GM19324 (cell line): ENCODE data around the gene THADA.

Experiments used
- ATAC-seq: cut with Tn5 transposase; IDR thresholded peaks from one replicate; pipeline ENCODE4 v1.9.1; 2021; ENCODE audit warnings: mild to moderate bottlenecking, moderate library complexity; ENCODE audit not compliant: unreplicated experiment, low FRiP score

The THADA gene

GRCh38 chr2:43513796-43514195, 82.0 kb downstream of the THADA start:
- ATAC-seq = no peak

- ATAC-seq = peak; percentile 77
Measured at GRCh38 chr2:43513216-43513615, 82.6 kb downstream of the THADA start.

- no peak for ATAC-seq
Measured at GRCh38 chr2:43511199-43511598, 84.6 kb downstream of the THADA start.

GRCh38 chr2:43509886-43510285, 86.0 kb downstream of the THADA start:
- ATAC-seq = no peak

- ATAC-seq = no peak
Measured at GRCh38 chr2:43508209-43508608, 87.6 kb downstream of the THADA start.

GRCh38 chr2:43507137-43507536, 88.7 kb downstream of the THADA start:
- ATAC-seq = no peak

GRCh38 chr2:43495727-43496126, 100.1 kb downstream of the THADA start:
- no peak for ATAC-seq

- ATAC-seq = no peak
Measured at GRCh38 chr2:43493954-43494353, 101.9 kb downstream of the THADA start.

- ATAC-seq = no peak
Measured at GRCh38 chr2:43491065-43491639, 104.7 kb downstream of the THADA start.

- ATAC-seq = no peak
Measured at GRCh38 chr2:43490252-43490786, 105.5 kb downstream of the THADA start.

GRCh38 chr2:43488737-43489136, 107.1 kb downstream of the THADA start:
- no peak for ATAC-seq

GRCh38 chr2:43486603-43487002, 109.2 kb downstream of the THADA start:
- no peak for ATAC-seq

- ATAC-seq = no peak
Measured at GRCh38 chr2:43484323-43484930, 111.4 kb downstream of the THADA start.

GRCh38 chr2:43482961-43483360, 112.9 kb downstream of the THADA start:
- peak; percentile 33 for ATAC-seq

- ATAC-seq = no peak
Measured at GRCh38 chr2:43481927-43482542, 113.8 kb downstream of the THADA start.

GRCh38 chr2:43480874-43481273, 115.0 kb downstream of the THADA start:
- no peak for ATAC-seq

GRCh38 chr2:43478412-43479086, 117.3 kb downstream of the THADA start:
- no peak for ATAC-seq

GRCh38 chr2:43475922-43476321, 119.9 kb downstream of the THADA start:
- no peak for ATAC-seq

- no peak for ATAC-seq
Measured at GRCh38 chr2:43475137-43475846, 120.5 kb downstream of the THADA start.

- ATAC-seq = no peak
Measured at GRCh38 chr2:43474273-43474672, 121.6 kb downstream of the THADA start.

GRCh38 chr2:43473767-43474166, 122.1 kb downstream of the THADA start:
- no peak for ATAC-seq
